IMR-90 (cell line): Measurements from ENCODE around the gene CFAP299. TPM values are rescaled to one million over a fixed set of nuclear protein-coding genes. Genes with fewer than 3 reads are reported as not detected.

Source experiments
- ATAC-seq: fragments of 200-7000 bp; cut with Tn5 transposase; 2 replicates; pipeline ENCODE4 v1.9.1; 2020; ENCODE audit warnings: low read depth, mild to moderate bottlenecking, moderate library complexity
- BruUV-seq: library from RNA; stranded (reverse); fragments of 400-500 nt; replicated peaks from 2 replicates; lab custom pipeline; 2021; lab: Mats Ljungman, UMichigan
- CTCF ChIA-PET: fragments of 300-600 bp; formaldehyde crosslinking; extraction: SDS; loops from one replicate; lab custom pipeline; 2021; ENCODE audit warnings: antibody characterized with exemption; lab: Yijun Ruan, JAX
- POLR2A ChIA-PET: fragments of 300-600 bp; sonication (Branson Sonifier 250); formaldehyde crosslinking; loops from one replicate; lab custom pipeline; 2022; ENCODE audit warnings: antibody characterized with exemption; ENCODE audit not compliant: unreplicated experiment; lab: Charles Lee
- DNase-seq: peaks from one replicate; pipeline ENCODE4 v3.0.0; 2013
- H2AFZ ChIP-seq: replicated peaks from 2 replicates; pipeline ENCODE3; 2013; ENCODE audit warnings: low read length, mild to moderate bottlenecking; ENCODE audit not compliant: poor library complexity
- H2AK5ac ChIP-seq: 2 replicates; pipeline ENCODE4 v1.6.1; 2013; ENCODE audit warnings: low read depth, low read length, inconsistent platforms
- H2AK9ac ChIP-seq: replicated peaks from 2 replicates; pipeline ENCODE3; 2013; ENCODE audit warnings: mild to moderate bottlenecking, low read depth, low read length, moderate library complexity; ENCODE audit not compliant: poor library complexity
- H2BK120ac ChIP-seq: 2 replicates; pipeline ENCODE4 v1.6.1; 2013; ENCODE audit warnings: low read depth, low read length, inconsistent platforms
- H2BK15ac ChIP-seq: 3 replicates; pipeline ENCODE4 v1.6.1; 2013; ENCODE audit warnings: low read depth, low read length, inconsistent platforms
- H2BK20ac ChIP-seq: 2 replicates; pipeline ENCODE4 v1.6.1; 2013; ENCODE audit warnings: low read depth, mild to moderate bottlenecking, inconsistent platforms, low read length, moderate library complexity
- H2BK5ac ChIP-seq: 2 replicates; pipeline ENCODE4 v1.6.1; 2013; ENCODE audit warnings: mild to moderate bottlenecking, low read depth, low read length, inconsistent platforms; ENCODE audit not compliant: poor library complexity, severe bottlenecking
- H3K14ac ChIP-seq: replicated peaks from 2 replicates; pipeline ENCODE4 v1.6.1; 2013; ENCODE audit warnings: low read depth, low read length, inconsistent platforms
- H3K18ac ChIP-seq: 2 replicates; pipeline ENCODE4 v1.6.1; 2013; ENCODE audit warnings: low read depth, low read length, control low read depth
- H3K23ac ChIP-seq: 2 replicates; pipeline ENCODE4 v1.6.1; 2013; ENCODE audit warnings: low read depth, low read length, inconsistent platforms
- H3K27ac ChIP-seq: 2 replicates; pipeline ENCODE4 v1.5.1; 2013; ENCODE audit warnings: mild to moderate bottlenecking, control low read depth, low read length; ENCODE audit not compliant: insufficient read depth
- H3K27me3 ChIP-seq: 2 replicates; pipeline ENCODE4 v1.6.1; 2013; ENCODE audit warnings: low read length; ENCODE audit not compliant: control insufficient read depth, insufficient read depth
- H3K36me3 ChIP-seq: 2 replicates; pipeline ENCODE4 v1.6.1; 2013; ENCODE audit warnings: low read length, mixed read lengths; ENCODE audit not compliant: control insufficient read depth, insufficient read depth
- H3K4ac ChIP-seq: 2 replicates; pipeline ENCODE4 v1.6.1; 2013; ENCODE audit warnings: low read depth, low read length, inconsistent platforms
- H3K4me1 ChIP-seq: 2 replicates; pipeline ENCODE4 v1.6.1; 2013; ENCODE audit warnings: low read length, mixed read lengths; ENCODE audit not compliant: control insufficient read depth, insufficient read depth
- H3K4me2 ChIP-seq: 2 replicates; pipeline ENCODE4 v1.6.1; 2013; ENCODE audit warnings: low read depth, mild to moderate bottlenecking, control low read depth, low read length, moderate library complexity
- H3K4me3 ChIP-seq: 2 replicates; pipeline ENCODE4 v1.5.1; 2013; ENCODE audit warnings: low read depth, mild to moderate bottlenecking, control low read depth, low read length, moderate library complexity; ENCODE audit not compliant: insufficient read depth
- H3K56ac ChIP-seq: 2 replicates; pipeline ENCODE4 v1.6.1; 2013; ENCODE audit warnings: low read length, inconsistent platforms; ENCODE audit not compliant: insufficient read depth; ENCODE audit errors: extremely low read depth
- H3K79me1 ChIP-seq, 2 experiments: 2 replicates each; pipeline ENCODE4 v1.6.1; 2013; ENCODE audit warnings: low read length in 2 of 2, inconsistent platforms in 1 of 2, low read depth in 1 of 2
- H3K9ac ChIP-seq: 2 replicates; pipeline ENCODE4 v1.6.1; 2013; ENCODE audit warnings: low read depth, low read length, control low read depth
- H3K9me1 ChIP-seq: 2 replicates; pipeline ENCODE4 v1.6.1; 2013; ENCODE audit warnings: low read length, inconsistent platforms; ENCODE audit not compliant: insufficient read depth
- H3K9me3 ChIP-seq: 2 replicates; pipeline ENCODE4 v1.6.1; 2013; ENCODE audit warnings: low read length; ENCODE audit not compliant: control insufficient read depth, insufficient read depth
- H4K20me1 ChIP-seq: 2 replicates; pipeline ENCODE4 v1.6.1; 2013; ENCODE audit warnings: low read length, inconsistent platforms; ENCODE audit not compliant: insufficient read depth
- H4K5ac ChIP-seq: 2 replicates; pipeline ENCODE4 v1.6.1; 2013; ENCODE audit warnings: mild to moderate bottlenecking, low read depth, low read length, control low read depth
- H4K8ac ChIP-seq, 2 experiments: 2 replicates each; pipeline ENCODE4 v1.6.1; 2013; ENCODE audit warnings: low read depth in 2 of 2, low read length in 2 of 2, control low read depth in 1 of 2, inconsistent platforms in 1 of 2
- H4K91ac ChIP-seq: 2 replicates; pipeline ENCODE4 v1.6.1; 2013; ENCODE audit warnings: low read depth, low read length, inconsistent platforms; ENCODE audit not compliant: insufficient read depth
- BHLHE40 ChIP-seq: fragments of 150-350 bp; IDR thresholded peaks from 2 replicates; pipeline ENCODE4 v1.6.1; 2016; ENCODE audit warnings: mild to moderate bottlenecking, low read depth, low read length
- FOS ChIP-seq: fragments of 150-350 bp; IDR thresholded peaks from 2 replicates; pipeline ENCODE4 v1.6.1; 2016; ENCODE audit warnings: low read depth, low read length
- MAFK ChIP-seq: IDR thresholded peaks from 2 replicates; pipeline ENCODE4 v1.6.1; 2012; ENCODE audit warnings: low read depth, low read length, improper control_type of control experiment
- NFE2L2 ChIP-seq: fragments of 150-350 bp; IDR thresholded peaks from 2 replicates; pipeline ENCODE4 v1.6.1; 2016; ENCODE audit warnings: low read depth, mild to moderate bottlenecking, low read length
- RCOR1 ChIP-seq: IDR thresholded peaks from 2 replicates; pipeline ENCODE4 v1.6.1; 2012; ENCODE audit warnings: mild to moderate bottlenecking, low read length, improper control_type of control experiment; ENCODE audit not compliant: insufficient replicate concordance
- SMC3 ChIP-seq: fragments of 150-350 bp; IDR thresholded peaks from 2 replicates; pipeline ENCODE4 v1.6.1; 2016; ENCODE audit warnings: low read depth, mild to moderate bottlenecking, antibody characterized with exemption, low read length, moderate library complexity
- WGBS, 2 experiments: methylation state at CpG; one replicate each; pipeline versions ENCODE4 v1.1.5 to v1.1.7; 2013; ENCODE audit warnings: missing lambda C conversion rate in 2 of 2; ENCODE audit not compliant: insufficient read length in 1 of 2; ENCODE audit errors: extremely low coverage in 2 of 2; 5-methylcytosine and 5-hydroxymethylcytosine counted together
- dilution Hi-C: fragments of 300-500 bp; cut with HindIII; formaldehyde crosslinking; loops from one replicate; pipeline ENCODE4 v1.14.3; 2018; ENCODE audit warnings: low sequenced_read_pairs; ENCODE audit not compliant: unreplicated experiment
- in situ Hi-C: fragments of 300-500 bp; cut with MboI; formaldehyde crosslinking; loops from 3 replicates; pipeline ENCODE4 v1.14.3; 2019; ENCODE audit warnings: low sequenced_read_pairs, inconsistent platforms, mixed read lengths
- intact Hi-C: fragments of 100-400 bp; cut with micrococcal nuclease; formaldehyde crosslinking; loops from 2 replicates; pipeline ENCODE4 v1.10.0; 2022
- polyA plus RNA-seq, 3 experiments: library from polyadenylated mRNA; depleted of rRNA; stranded (reverse); fragments of >200 nt; gene quantifications; 2 replicates each; pipeline ENCODE4 v1.2.3, GENCODE V29; 2012; ENCODE audit warnings: low replicate concordance in 1 of 3
- total RNA-seq: library from RNA; depleted of rRNA; stranded (reverse); fragments of >200 nt; gene quantifications from 2 replicates; pipeline ENCODE4 v1.2.3, GENCODE V29; 2012

CFAP299 gene
- total and polyA plus RNA-seq, 2 of the 4 experiments (the other 2 are of a cell fraction), result 1.0 to 1.1 TPM

- Histone ChIP-seq H2AK9ac (no peak overlapping the region), H3K4ac (no peak overlapping the region), H3K14ac (no peak overlapping the region), H3K56ac (no peak overlapping the region), H3K36me3 (no peaks in the 10 kb centered on the region), H3K4me1 (peaks cover 2% of the 10 kb centered on the region; the same call in 1 of the 2 replicates), H3K4me2 (no peak overlapping the region), H3K4me3 (no peak overlapping the region), H2AK5ac (no peak overlapping the region), H3K27ac (no peak overlapping the region), H2BK15ac (no peak overlapping the region), H3K9me3 (no peaks in the 10 kb centered on the region), H3K9ac (no peak overlapping the region), H3K27me3 (peaks cover 2% of the 10 kb centered on the region; the same call in 1 of the 2 replicates), H4K20me1 (no peaks in the 10 kb centered on the region), H3K79me1 (no peaks in the 10 kb centered on the region), H4K8ac (no peak overlapping the region), H2AFZ (no peak overlapping the region), H3K18ac (no peak overlapping the region), H2BK5ac (no peak overlapping the region), H2BK120ac (no peak overlapping the region), H3K9me1 (no peaks in the 10 kb centered on the region), H3K23ac (no peak overlapping the region), H4K91ac (no peak overlapping the region), H2BK20ac (no peak overlapping the region), H4K5ac (no peak overlapping the region)
- dilution Hi-C loops (no loop called here), in situ Hi-C loops (no loop called here), intact Hi-C loops (no loop called here)
- ATAC-seq (peak; percentile 84), DNase-seq (peak; percentile 85)
- CTCF ChIA-PET, result interaction anchor here (0.8 kb wide), 1 partner anchor 13 kb away, joined by 3 read pairs; no protein-coding TSS in a partner anchor
- POLR2A ChIA-PET, result no interaction called here
- no CpG with 5 or more reads among the region's 4 CpGs for WGBS, 2 experiments
- no peak for TF ChIP-seq NFE2L2
- TF ChIP-seq BHLHE40, result no peak
- peak; percentile 49; the same call in 1 of the 2 replicates for TF ChIP-seq FOS
- TF ChIP-seq MAFK, result no peak
- no peak for TF ChIP-seq SMC3
- no peak for TF ChIP-seq RCOR1
- BruUV-seq, result no TSS peak
These were observed 202.9 kb downstream of the CFAP299 start for GRCh38 chr4:80538276-80538926.
